ENCODE measurements around the gene ECHDC1. TPM values are rescaled to one million over a fixed set of nuclear protein-coding genes. Genes with fewer than 3 reads are reported as not detected.

ECHDC1 gene
- total RNA-seq, 1 experiment from 2014 or later: 47.4 TPM

DNA sequence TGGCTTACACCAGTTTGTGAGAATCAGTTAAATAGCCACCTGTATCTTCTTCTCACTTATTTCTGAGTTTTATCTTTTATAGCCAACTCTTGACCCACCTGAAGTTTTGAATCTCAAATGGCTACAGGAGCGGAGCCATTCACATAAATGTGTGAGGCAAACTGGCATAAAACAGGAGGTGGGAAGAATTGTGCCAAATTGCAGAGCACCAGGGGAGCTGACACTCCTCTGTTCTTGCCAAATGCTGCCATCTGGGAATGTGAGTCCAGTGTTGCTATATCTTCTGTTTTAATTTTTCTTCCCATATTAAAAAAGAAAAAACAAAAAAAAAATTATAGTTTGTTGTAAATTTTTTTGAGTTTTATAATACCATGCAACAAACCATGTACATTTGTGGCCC is 93.8 kb downstream of the ECHDC1 start:
- DNase-seq (ENCODE audit: low spot score): peak; percentile 97
- in situ Hi-C loops (cut with HindIII; ENCODE audit: low sequenced_read_pairs): no loop called here

DNA sequence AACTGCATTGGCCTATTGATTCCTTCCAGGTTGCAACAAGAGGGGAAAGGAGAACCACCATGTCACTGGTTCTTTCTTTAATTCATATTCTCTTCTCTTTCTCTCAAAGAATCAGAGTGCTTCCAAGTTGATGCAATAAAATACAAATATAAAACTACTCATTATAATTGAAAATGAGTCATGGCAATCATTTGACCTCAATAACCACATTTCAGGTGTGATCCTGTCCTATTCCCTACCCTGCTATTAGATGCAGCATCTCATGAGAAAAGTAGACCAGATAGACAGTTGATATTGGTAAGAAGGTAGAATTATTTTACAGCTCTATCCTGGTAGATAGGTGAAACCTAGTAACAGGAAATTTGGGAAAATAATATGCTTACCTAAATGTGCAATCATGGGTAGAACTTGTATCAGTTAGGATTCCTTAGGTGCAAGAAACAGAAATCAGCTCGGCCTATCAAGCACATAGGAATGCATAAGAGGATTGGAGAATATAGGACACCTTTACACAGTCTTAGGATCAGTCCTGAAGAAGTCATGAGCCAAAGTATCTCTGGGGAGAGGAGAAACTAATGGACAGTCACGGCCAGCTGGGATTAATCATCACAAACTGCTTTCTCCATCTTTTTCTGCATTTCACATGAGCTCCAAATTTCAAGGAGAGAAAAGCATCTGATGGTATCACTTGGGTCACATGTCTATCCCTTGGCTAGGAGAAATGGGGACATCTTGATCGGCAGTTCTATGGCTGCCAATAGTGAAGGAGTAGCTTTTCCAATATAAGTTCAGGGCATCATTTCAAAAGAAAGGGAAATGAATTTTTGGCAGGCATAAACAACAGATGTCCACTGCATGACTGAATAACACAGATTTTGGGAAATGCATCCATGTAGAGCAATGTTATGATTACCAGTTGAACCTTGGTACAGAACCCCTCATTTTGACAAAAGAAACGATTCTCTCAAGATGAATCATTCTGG is 96.0 kb downstream of the ECHDC1 start:
- peak; percentile 98 for DNase-seq (ENCODE audit: low spot score)
- in situ Hi-C loops (cut with HindIII; ENCODE audit: low sequenced_read_pairs): no loop called here

- in situ Hi-C loops (cut with HindIII; ENCODE audit: low sequenced_read_pairs): no loop called here
- DNase-seq (ENCODE audit: low spot score): no peak
Observed at GRCh38 chr6:127243501-127243900, 99.9 kb downstream of the ECHDC1 start.

Other genes with a start within 250 kb of the ECHDC1 start
- 5.7 TPM in 1 of 2 replicates, not detected in the other for gene RSPO3, start 224.9 kb downstream of the ECHDC1 start, total RNA-seq (2014; rRNA removed; shearing (Covaris generic))
- gene RNF146, start 76.7 kb downstream of the ECHDC1 start, total RNA-seq (2014; rRNA removed; shearing (Covaris generic)): 14.8 and 21.7 TPM in 2 replicates
- gene KIAA0408, start 115.8 kb upstream of the ECHDC1 start, total RNA-seq (2014; rRNA removed; shearing (Covaris generic)): 0.49 TPM in 1 of 2 replicates, not detected in the other
- not detected in 2 replicates for gene C6orf58, start 233.6 kb upstream of the ECHDC1 start, total RNA-seq (2014; rRNA removed; shearing (Covaris generic))

All from G401 (cell line).